Measurements from ENCODE around the gene NSUN2.

Gene NSUN2

GRCh38 chr5:6606884-6607558 is 25.8 kb downstream of the NSUN2 start:
- no peak for DNase-seq (ENCODE audit: low read depth in 1 of 2, low spot score in 1 of 2)

DNA sequence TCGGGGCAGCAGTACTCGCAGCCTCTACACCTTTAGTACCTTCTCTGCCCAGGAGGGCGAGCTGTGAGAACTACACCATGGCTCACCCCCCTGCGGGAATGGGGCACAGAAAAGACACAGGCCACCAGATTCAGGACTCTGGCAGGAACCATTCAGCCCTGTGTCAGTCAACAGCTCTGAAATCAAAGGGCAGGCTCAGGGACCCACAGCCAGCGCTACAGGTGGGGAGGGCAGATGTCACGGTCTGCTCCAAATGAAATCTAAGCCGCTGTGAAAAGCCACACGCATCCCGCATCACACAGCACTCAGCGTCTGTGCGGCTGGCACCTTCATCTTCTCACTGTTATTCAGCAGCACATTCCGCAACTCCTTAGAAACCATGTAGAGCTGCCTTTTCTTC is 27.9 kb downstream of the NSUN2 start:
- no peak for DNase-seq (ENCODE audit: low read depth in 1 of 2, low spot score in 1 of 2)

DNA sequence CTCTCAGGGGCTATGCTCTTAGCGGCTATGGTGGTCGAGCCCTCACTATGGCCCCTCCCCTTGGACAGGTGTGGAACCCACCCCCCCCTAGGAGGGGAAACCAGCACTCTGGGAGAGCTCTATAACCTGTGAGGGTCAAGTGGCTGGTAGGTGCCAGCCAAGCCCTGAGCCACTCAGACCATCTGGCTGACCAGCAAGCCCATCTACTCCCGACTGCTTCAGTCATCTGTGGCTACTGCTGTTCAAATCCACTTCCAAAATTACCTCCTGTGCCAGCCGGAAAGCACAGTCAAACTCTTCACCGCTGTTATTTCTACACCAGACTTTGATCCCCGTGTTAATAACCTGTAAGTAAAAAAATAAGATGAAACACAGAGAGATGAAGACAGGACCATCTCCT is 28.5 kb downstream of the NSUN2 start:
- DNase-seq (ENCODE audit: low read depth in 1 of 2, low spot score in 1 of 2), result no peak

DNA sequence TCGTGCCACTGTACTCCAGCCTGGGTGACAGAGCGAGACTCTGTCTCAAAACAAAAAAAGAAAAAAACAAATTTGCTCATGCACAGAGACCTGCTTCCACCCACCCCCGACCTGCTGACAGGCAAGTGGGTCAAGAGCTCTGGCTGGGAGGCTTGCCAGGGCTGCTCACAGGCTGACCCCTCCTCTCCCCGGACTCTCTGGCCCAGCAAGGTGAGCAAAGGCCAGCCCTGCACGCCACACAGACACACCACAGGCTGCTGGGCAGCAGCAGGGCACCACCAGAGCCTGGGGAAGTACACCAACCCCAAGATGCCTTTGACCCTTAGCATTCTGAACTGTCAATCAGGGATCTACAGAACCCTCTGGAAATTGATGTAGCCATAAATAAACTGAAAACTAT is 29.2 kb downstream of the NSUN2 start:
- no peak for DNase-seq (ENCODE audit: low read depth in 1 of 2, low spot score in 1 of 2)

GRCh38 chr5:6602441-6602840 is 30.4 kb downstream of the NSUN2 start:
- DNase-seq (ENCODE audit: low read depth in 1 of 2, low spot score in 1 of 2), result no peak

DNA sequence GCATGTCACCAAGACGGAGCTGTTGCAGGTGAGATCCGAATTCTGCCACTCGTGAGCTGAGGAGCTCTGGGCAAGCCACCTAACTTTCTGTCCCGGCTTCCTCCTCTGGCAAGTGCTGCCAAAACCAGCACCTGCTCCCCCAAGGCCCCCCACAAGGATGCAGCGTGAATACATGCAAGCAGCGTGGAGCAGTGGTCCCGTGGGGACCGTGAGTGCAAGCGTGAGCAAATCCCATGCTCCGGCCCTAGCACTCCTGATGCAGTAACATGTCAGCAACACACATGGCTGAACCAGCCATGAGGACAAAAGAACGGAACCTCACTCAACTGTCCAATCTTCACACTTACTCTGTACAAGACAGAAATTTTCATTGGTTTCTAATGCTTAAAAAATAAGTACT is 31.0 kb downstream of the NSUN2 start:
- DNase-seq (ENCODE audit: low read depth in 1 of 2, low spot score in 1 of 2), result no peak

GRCh38 chr5:6601271-6601670 is 31.6 kb downstream of the NSUN2 start:
- DNase-seq (ENCODE audit: low read depth in 1 of 2, low spot score in 1 of 2), result no peak

DNA sequence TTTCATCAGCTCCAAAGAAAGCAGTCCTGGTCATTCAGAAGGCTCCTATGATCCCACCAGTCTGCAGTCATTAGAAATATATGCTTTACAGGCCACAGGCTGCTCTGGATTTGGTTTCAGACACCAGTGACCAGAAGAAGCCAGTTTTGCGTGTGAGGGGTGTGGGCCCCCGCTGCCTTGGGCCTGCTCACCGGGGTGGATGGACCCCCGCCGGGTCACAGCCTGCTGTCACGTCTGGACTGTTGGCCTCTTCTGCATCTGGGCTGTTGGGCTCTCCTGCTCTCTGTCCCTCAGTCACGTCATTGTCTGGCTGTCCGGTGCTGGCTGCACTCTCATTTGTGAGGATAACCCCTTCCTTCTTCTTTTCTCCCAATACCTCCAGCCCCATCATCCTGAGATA is 33.1 kb downstream of the NSUN2 start:
- no peak for DNase-seq (ENCODE audit: low read depth in 1 of 2, low spot score in 1 of 2)

DNA sequence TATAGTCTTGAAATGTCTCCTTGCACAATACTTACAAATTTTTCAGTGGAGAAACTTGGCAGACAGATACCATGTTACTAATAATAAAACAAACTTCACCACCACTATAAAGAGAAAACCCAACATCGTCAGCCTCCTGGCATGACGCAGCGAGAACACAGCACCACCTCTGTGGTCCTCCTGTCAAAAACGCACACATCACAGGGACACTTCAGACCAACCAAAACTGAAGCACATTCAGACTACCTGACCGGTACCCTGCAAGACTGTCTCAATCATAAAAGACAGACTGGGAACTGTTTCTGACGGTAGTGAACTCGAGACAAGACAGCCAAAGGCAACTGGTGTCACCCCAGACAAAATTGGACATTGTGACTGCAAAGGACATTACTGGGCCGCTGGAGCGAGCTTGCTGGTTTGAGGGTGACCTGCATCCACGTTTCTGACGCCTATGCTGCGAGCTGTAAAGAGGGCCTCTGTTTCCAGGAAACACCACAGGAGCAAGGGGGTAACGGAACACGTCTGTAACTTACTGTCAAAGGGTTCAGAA is 34.4 kb downstream of the NSUN2 start:
- DNase-seq (ENCODE audit: low read depth in 1 of 2, low spot score in 1 of 2), result no peak

GRCh38 chr5:6597557-6597956 is 35.3 kb downstream of the NSUN2 start:
- no peak for DNase-seq (ENCODE audit: low read depth in 1 of 2, low spot score in 1 of 2)

GRCh38 chr5:6596388-6596787 is 36.5 kb downstream of the NSUN2 start:
- no peak for DNase-seq (ENCODE audit: low read depth in 1 of 2, low spot score in 1 of 2)

GRCh38 chr5:6595405-6595804 is 37.4 kb downstream of the NSUN2 start:
- no peak for DNase-seq (ENCODE audit: low read depth in 1 of 2, low spot score in 1 of 2)

- DNase-seq (ENCODE audit: low read depth in 1 of 2, low spot score in 1 of 2), result no peak
Measured at GRCh38 chr5:6594066-6594465, 38.8 kb downstream of the NSUN2 start.

DNA sequence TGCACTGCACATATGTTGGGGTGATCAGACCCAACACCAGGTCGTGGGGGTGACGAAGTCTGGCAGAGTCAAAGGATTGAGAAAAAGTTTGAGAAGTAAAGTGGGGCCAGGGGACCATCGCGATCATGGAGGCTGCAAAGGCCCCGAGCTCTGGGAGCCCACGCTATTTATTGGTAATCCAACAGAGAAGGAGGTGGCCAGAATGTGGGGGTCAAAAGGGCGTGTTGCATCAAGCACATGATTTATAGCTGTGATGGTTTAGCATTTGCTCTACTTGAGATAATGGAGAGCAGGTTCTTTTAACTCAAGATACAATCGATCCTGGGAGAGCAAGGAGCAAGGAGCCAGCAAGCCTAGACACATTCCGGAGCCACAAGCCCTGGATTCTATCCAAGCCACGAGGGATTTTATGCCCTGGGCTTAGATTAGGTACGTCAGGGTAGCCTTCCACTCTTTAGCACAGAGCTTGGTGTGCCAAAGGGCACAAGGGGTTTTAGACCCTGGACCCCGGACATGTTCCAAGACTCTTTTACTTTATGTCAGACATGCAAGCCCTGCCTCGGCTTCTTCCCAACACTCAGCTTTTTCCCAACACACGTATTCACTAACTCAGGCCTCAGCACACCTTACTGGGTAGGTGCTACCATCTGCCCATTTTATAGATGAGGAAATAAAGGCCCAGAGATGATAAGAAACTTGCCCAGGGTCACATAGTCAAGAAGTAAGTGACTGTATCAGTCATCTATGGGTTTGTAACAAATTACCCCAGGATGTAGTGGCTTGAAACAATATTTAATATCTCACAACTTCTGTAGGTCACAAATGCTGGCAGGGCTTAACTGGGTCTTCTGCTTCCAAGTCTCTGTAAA is 39.5 kb downstream of the NSUN2 start:
- DNase-seq (ENCODE audit: low read depth in 1 of 2, low spot score in 1 of 2), result no peak

GRCh38 chr5:6592601-6593000 is 40.2 kb downstream of the NSUN2 start:
- DNase-seq (ENCODE audit: low read depth in 1 of 2, low spot score in 1 of 2), result no peak

GRCh38 chr5:6591671-6592288 is 41.1 kb downstream of the NSUN2 start:
- no peak for DNase-seq (ENCODE audit: low read depth in 1 of 2, low spot score in 1 of 2)

DNA sequence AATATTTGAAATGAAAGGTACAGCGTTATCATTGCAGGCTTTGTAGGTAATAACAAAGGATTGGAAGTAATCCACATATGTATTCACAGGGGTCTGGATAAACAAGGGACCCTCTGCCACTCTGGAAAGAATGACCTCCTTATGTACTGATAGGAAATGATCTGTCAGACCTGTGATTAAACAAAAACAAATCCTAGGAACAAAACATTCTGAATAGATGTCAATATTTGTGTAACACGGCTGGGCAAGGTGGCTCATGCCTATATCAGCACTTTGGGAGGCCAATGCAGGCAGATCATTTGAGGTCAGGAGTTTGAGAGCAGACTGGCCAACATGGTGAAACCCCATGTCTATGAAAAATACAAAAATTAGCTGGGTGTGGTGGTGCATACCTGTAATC is 42.3 kb downstream of the NSUN2 start:
- no peak for DNase-seq (ENCODE audit: low read depth in 1 of 2, low spot score in 1 of 2)

DNA sequence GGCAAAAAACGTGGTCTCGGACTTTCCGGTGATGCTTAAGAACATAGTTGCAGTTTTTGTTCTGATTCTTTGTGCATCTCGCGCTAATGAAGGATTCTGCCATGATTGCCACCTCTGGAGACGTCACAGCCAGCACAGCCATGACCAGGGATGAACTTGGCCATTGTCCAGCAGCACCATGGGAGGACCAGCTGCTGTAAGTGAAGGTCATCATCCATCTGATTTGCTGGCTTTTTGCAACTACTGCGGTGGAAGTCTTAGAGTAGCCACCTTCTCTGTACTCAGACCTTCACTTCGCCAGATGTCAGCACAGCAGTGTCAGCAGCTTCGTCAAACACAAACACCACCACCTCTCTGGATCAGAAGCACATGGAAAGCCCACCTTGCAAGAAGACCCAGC is 45.7 kb downstream of the NSUN2 start:
- no peak for DNase-seq (ENCODE audit: low read depth in 1 of 2, low spot score in 1 of 2)

DNA sequence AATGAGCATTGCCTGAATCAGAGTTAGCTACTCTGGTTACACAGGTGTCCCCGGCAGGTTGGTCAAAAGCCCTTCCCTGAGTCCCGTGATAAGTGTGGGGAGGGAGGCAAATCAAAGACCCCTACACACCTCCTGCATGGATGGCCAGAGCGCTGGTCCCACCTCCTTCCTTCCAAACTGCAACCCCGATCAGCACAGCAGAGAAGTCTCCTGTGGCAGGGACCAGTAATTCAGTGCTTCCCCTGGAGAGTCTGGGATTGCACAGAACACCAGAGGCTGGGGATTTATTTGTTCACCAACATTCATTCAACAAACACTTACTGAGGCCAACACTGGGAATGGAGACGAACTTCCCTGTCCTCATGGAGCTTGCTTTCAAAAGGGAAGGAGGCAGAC is 46.2 kb downstream of the NSUN2 start:
- no peak for DNase-seq (ENCODE audit: low read depth in 1 of 2, low spot score in 1 of 2)

DNA sequence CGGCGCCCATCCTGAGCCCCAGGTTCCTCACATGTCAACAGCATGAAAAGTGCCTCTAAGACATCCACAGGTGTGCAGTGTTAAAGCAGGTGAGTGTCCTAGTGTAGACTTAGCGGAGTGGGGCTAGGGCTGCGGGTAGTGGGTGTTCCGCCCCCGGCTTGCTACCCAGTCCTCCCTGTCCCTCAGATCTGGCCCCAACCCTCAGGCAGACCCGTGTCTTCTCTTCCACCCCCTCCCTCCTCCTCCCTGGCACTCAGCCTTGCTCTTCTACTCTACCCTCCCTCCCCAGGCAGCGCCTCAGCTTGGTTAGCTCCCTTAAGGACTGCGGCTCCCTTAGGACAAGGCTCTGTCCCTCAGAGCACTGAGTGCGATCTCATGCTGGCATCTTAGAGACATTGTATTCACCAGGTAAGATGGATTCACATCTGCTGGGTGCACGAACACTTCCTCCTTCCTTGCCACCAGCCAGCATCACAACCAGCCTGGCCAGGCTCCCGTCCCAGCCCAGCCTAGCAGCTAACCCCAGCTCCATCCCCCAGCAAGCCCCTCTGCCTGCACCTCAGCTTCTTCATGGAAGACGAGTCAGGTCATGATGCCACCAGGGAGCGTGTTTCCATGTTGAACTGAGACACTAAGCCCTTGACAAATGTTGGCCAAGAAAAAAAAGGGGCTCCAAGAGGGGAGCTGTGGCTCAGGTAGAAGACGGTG is 46.8 kb downstream of the NSUN2 start:
- no peak for DNase-seq (ENCODE audit: low read depth in 1 of 2, low spot score in 1 of 2)

DNA sequence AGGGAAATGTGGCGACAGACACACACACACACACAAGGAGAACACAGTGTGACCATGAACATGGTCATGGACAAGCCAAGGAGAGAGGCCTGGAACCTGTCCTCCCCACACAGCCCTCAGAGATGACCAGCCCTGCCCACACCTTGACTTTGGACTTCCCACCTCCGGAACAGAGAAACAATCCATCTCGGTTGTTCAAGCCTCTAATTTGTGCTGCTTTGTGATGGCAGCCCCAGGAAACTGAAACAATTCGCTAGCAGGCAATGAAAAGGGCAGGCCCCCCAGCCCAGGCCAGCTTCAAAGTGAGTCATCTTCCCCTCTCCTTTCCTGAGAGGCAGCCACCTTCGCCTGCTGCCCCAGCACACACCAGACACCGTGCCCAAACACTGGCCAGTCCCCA is 47.7 kb downstream of the NSUN2 start:
- DNase-seq (ENCODE audit: low read depth in 1 of 2, low spot score in 1 of 2), result no peak

Measured in activated T-helper 1 cell treated with anti-CD3 and anti-CD28 coated beads, Interleukin-2, amount 50 U/mL, for 16 hours (primary cell).